Immature natural killer cell (primary cell): Measurements from ENCODE around the gene LACRT. TPM values are rescaled to one million over a fixed set of nuclear protein-coding genes. Genes with fewer than 3 reads are reported as not detected.
"Not testable (repeated sequence)": the region's sequence is repeated elsewhere in the genome, so short reads cannot be mapped to it uniquely, and the experiment has no call there.

ENCODE experiments used
- DNase-seq, 3 donors: peaks; one replicate each; pipeline ENCODE4 v3.0.0; 2022; ENCODE audit warnings: mixed read lengths in 1 of 3
- H3K27ac Mint-ChIP-seq, 6 donors: one replicate each; pipeline ENCODE4 v1.8.0; 2020; ENCODE audit warnings: mixed read lengths in 6 of 6, mild to moderate bottlenecking in 5 of 6, inconsistent platforms in 4 of 6, moderate library complexity in 3 of 6
- H3K27me3 Mint-ChIP-seq, 3 donors: one replicate each; pipeline ENCODE4 v1.8.0; 2020 to 2021; ENCODE audit warnings: low read depth in 3 of 3, mild to moderate bottlenecking in 3 of 3, mixed read lengths in 3 of 3, moderate library complexity in 3 of 3, inconsistent platforms in 1 of 3
- H3K36me3 Mint-ChIP-seq, 3 donors: one replicate each; pipeline ENCODE4 v1.8.0; 2020; ENCODE audit warnings: mixed read lengths in 3 of 3, inconsistent platforms in 2 of 3, mild to moderate bottlenecking in 2 of 3
- H3K4me1 Mint-ChIP-seq, 2 donors: one replicate each; pipeline ENCODE4 v1.8.0; 2020; ENCODE audit warnings: inconsistent platforms in 2 of 2, mild to moderate bottlenecking in 2 of 2, mixed read lengths in 2 of 2, moderate library complexity in 1 of 2
- H3K4me3 Mint-ChIP-seq, 5 donors: one replicate each; pipeline ENCODE4 v1.8.0; 2020; ENCODE audit warnings: mild to moderate bottlenecking in 5 of 5, mixed read lengths in 5 of 5, inconsistent platforms in 3 of 5, moderate library complexity in 3 of 5
- H3K9me3 Mint-ChIP-seq, 6 donors: one replicate each; pipeline ENCODE4 v1.8.0; 2020; ENCODE audit warnings: mild to moderate bottlenecking in 6 of 6, mixed read lengths in 6 of 6, inconsistent platforms in 4 of 6, moderate library complexity in 3 of 6
- polyA plus RNA-seq, 3 donors: library from polyadenylated mRNA; unstranded; fragments of 300-500 nt; fragmentation: Illumina TruSeq; gene quantifications; one replicate each; pipeline ENCODE4 v1.2.3, GENCODE V29; 2021

Gene LACRT
- polyA plus RNA-seq, 3 donors from 2014 or later: not detected

DNA sequence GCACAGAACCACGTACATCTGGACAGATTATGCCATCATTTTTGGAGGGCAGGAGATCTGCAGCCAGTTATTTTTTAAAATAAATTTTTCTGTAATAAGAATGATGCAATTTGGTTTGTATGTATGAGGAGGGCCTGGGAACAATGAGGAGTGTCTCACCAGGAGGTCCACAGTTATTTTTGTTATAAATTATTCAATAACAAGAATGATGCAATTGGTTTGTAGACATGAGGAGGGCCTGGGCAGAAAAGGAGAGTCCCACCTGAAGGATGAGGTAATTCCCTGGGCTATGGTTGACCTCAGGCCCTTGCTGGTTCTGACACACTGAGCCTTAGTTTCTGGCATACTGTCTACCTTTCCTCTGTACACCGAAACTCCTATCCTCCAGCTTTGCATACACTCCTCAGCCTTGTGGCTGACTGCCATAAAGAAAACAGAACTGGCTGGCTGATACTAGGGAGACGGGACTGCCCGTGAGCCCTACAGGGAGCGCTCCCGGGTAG lies 22.5 kb upstream of the LACRT start:
- H3K27me3 Mint-ChIP-seq: peaks cover 2 to 7% (median 5%) of the 10 kb centered on the region in 3 donors
- DNase-seq: no peak
- no peaks in the 10 kb centered on the region for H3K36me3 Mint-ChIP-seq
- no peak overlapping the region for H3K27ac Mint-ChIP-seq
- no peaks in the 10 kb centered on the region for H3K9me3 Mint-ChIP-seq
- no peak overlapping the region for H3K4me3 Mint-ChIP-seq
- H3K4me1 Mint-ChIP-seq: no peaks in the 10 kb centered on the region

DNA sequence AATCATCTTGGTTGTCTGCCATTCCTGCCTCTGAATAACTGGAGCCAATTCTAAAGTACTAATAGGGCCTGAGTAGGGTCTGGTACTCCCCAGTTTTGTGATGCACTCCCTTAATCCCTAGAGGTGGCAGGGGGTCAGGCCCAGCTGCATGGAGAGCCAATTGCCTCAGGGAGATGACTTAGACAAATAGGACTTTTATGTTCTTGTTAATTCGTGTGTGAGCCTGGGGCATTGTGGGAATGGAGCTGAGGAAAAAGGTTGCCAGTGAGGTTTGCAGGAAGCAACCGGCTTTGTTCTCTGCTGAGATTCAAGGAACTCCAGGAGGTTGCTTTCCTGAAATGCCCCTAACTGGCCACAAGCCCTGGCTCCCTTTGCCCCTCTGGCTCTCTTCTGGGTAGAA lies 20.2 kb upstream of the LACRT start:
- Mint-ChIP-seq H3K27me3 (peaks cover 2 to 4% (median 2%) of the 10 kb centered on the region in 3 donors), H3K4me1 (no peaks in the 10 kb centered on the region), H3K27ac (no peak overlapping the region), H3K9me3 (no peaks in the 10 kb centered on the region), H3K36me3 (no peaks in the 10 kb centered on the region), H3K4me3 (no peak overlapping the region)
- DNase-seq: no peak

GRCh38 chr12:54653025-54653424 lies 18.3 kb upstream of the LACRT start:
- H3K36me3 Mint-ChIP-seq: no peaks in the 10 kb centered on the region
- no peak overlapping the region for H3K27ac Mint-ChIP-seq
- DNase-seq: no peak

DNA sequence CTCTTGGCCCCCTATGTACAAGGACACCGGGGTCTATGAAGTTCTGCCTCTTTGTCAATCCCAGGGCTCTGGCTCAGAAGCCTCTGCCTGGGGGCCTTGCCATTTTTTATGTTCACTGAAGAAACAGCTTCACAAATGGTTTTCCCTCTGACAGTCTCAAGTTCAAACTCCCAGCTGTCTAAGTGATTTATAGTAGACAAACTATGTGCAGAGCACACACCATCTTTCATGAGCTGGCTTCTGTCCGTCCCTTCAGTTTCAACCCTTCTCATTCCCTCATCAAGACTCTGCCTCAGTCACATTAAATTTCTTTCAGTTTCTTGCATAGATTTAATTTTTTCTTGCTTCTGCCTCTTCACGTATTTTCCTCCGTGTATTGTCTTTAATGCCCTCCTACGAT lies 16.2 kb upstream of the LACRT start:
- peaks cover 2 to 11% (median 3%) of the 10 kb centered on the region in 3 donors for H3K27me3 Mint-ChIP-seq
- no peaks in the 10 kb centered on the region for H3K4me1 Mint-ChIP-seq
- H3K4me3 Mint-ChIP-seq: no peak overlapping the region
- H3K36me3 Mint-ChIP-seq: no peaks in the 10 kb centered on the region
- no peak for DNase-seq
- no peaks in the 10 kb centered on the region for H3K9me3 Mint-ChIP-seq
- H3K27ac Mint-ChIP-seq: no peak overlapping the region

More at GRCh38 chr12:54653025-54653424, 18.3 kb upstream of the LACRT start:
- Mint-ChIP-seq H3K4me3 (no peak overlapping the region), H3K4me1 (no peaks in the 10 kb centered on the region), H3K9me3 (no peaks in the 10 kb centered on the region), H3K27me3 (peaks cover 0 to 2% (median 0%) of the 10 kb centered on the region in 3 donors)

- no peaks in the 10 kb centered on the region for H3K9me3 Mint-ChIP-seq
- DNase-seq: no peak
- H3K27me3 Mint-ChIP-seq: peaks cover 2 to 15% (median 3%) of the 10 kb centered on the region in 3 donors
These were observed 15.7 kb upstream of the LACRT start for GRCh38 chr12:54650409-54650808.

GRCh38 chr12:54649825-54650224 lies 15.1 kb upstream of the LACRT start:
- Mint-ChIP-seq H3K36me3 (no peaks in the 10 kb centered on the region), H3K9me3 (no peaks in the 10 kb centered on the region), H3K27ac (no peak overlapping the region), H3K27me3 (peaks cover 2 to 17% (median 3%) of the 10 kb centered on the region in 3 donors), H3K4me3 (no peak overlapping the region), H3K4me1 (no peaks in the 10 kb centered on the region)
- no peak for DNase-seq

More at GRCh38 chr12:54650409-54650808, 15.7 kb upstream of the LACRT start:
- Mint-ChIP-seq H3K36me3 (no peaks in the 10 kb centered on the region), H3K4me1 (no peaks in the 10 kb centered on the region), H3K4me3 (no peak overlapping the region), H3K27ac (no peak overlapping the region)

- H3K27ac Mint-ChIP-seq: no peak within 1 kb of the TSS
- H3K4me1 Mint-ChIP-seq: no peaks in the 10 kb centered on the region
- no peaks in the 10 kb centered on the region for H3K36me3 Mint-ChIP-seq
- H3K27me3 Mint-ChIP-seq: peaks cover 3 to 20% (median 5%) of the 10 kb centered on the region in 3 donors
- no peak for DNase-seq
- H3K9me3 Mint-ChIP-seq: no peaks in the 10 kb centered on the region
- no peak within 1 kb of the TSS for H3K4me3 Mint-ChIP-seq
These were observed 13.6 kb upstream of the LACRT start, which contains the start of gene DCD for GRCh38 chr12:54648265-54648664. DCD (minus strand) TSS chr12:54648365; CDS start chr12:54648303, 62 bp downstream.

DNA sequence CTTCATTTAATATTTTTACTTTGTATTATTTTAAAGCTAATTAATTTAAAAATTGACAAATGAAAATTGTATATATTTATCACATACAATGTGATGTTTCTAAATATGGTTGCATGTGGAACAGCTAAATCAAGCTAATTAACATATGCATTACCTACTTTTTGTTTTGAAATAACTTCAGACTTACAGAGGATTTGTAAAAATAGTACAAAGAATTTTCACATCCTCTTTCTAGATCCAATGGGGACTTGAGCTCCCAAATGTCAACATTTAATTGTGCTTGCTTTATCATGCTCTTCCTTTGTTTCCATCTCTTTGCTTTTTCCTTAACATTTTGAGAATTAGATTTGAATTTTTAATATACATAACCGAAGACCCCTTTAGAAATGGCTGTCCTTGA lies 6.9 kb upstream of the LACRT start:
- H3K4me3 Mint-ChIP-seq: no peak overlapping the region
- H3K9me3 Mint-ChIP-seq: no peaks in the 10 kb centered on the region
- H3K27me3 Mint-ChIP-seq: peaks cover 3 to 20% (median 4%) of the 10 kb centered on the region in 3 donors
- H3K4me1 Mint-ChIP-seq: no peaks in the 10 kb centered on the region
- H3K36me3 Mint-ChIP-seq: no peaks in the 10 kb centered on the region
- H3K27ac Mint-ChIP-seq: no peak overlapping the region
- DNase-seq: no peak

DNA sequence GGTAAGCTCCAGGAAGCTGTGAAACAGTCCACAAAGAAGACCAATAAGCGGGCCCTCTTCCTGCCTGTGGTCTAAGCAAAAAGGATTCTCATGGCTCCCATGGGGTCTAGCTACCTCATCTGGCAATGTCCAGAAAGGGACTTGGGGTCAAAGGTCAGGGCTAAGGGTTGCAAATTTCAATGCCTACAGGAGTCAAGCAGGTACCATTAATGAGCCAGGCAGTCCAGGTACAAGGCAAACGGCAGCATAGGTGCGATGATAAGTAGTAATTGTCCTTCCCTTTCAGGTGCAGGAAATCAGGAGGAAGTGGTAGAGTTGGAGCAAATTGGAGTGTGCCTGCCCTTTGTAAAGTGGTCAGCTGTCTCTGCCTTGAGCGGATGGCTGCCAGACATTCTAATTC lies 6.4 kb upstream of the LACRT start:
- no peaks in the 10 kb centered on the region for H3K36me3 Mint-ChIP-seq
- no peak overlapping the region for H3K27ac Mint-ChIP-seq
- H3K4me3 Mint-ChIP-seq: no peak overlapping the region
- peaks cover 1 to 16% (median 3%) of the 10 kb centered on the region in 3 donors for H3K27me3 Mint-ChIP-seq
- H3K4me1 Mint-ChIP-seq: no peaks in the 10 kb centered on the region
- DNase-seq: no peak
- no peaks in the 10 kb centered on the region for H3K9me3 Mint-ChIP-seq

- not testable (repeated sequence) for H3K27ac Mint-ChIP-seq, H3K36me3 Mint-ChIP-seq, H3K27me3 Mint-ChIP-seq, DNase-seq, H3K4me1 Mint-ChIP-seq, H3K9me3 Mint-ChIP-seq, H3K4me3 Mint-ChIP-seq
These were observed 4.4 kb upstream of the LACRT start for GRCh38 chr12:54639112-54639511.

- no peak overlapping the region for H3K27ac Mint-ChIP-seq
- no peaks in the 10 kb centered on the region for H3K4me1 Mint-ChIP-seq
- no peaks in the 10 kb centered on the region for H3K36me3 Mint-ChIP-seq
- peaks cover 0 to under 1% (median 0%) of the 10 kb centered on the region in 6 donors for H3K9me3 Mint-ChIP-seq
- no peak for DNase-seq
- H3K4me3 Mint-ChIP-seq: no peak overlapping the region
- peaks cover 0 to 19% (median 8%) of the 10 kb centered on the region in 3 donors for H3K27me3 Mint-ChIP-seq
These were observed 2.5 kb downstream of the LACRT start for GRCh38 chr12:54631988-54632728.

- H3K4me1 Mint-ChIP-seq: no peaks in the 10 kb centered on the region
These were observed 3.1 kb downstream of the LACRT start for GRCh38 chr12:54631551-54631950.

GRCh38 chr12:54629925-54630324 lies 4.8 kb downstream of the LACRT start:
- peaks cover 0 to 4% (median 0%) of the 10 kb centered on the region in 6 donors for H3K9me3 Mint-ChIP-seq
- peaks cover 4 to 19% (median 7%) of the 10 kb centered on the region in 3 donors for H3K27me3 Mint-ChIP-seq
- no peaks in the 10 kb centered on the region for H3K36me3 Mint-ChIP-seq
- no peak for DNase-seq
- H3K4me1 Mint-ChIP-seq: no peaks in the 10 kb centered on the region
- H3K4me3 Mint-ChIP-seq: no peak overlapping the region
- no peak overlapping the region for H3K27ac Mint-ChIP-seq

More at GRCh38 chr12:54631551-54631950, 3.1 kb downstream of the LACRT start:
- Mint-ChIP-seq H3K36me3 (no peaks in the 10 kb centered on the region), H3K9me3 (peaks cover 0 to 4% (median 0%) of the 10 kb centered on the region in 6 donors), H3K4me3 (no peak overlapping the region), H3K27ac (no peak overlapping the region), H3K27me3 (peaks cover 1 to 19% (median 8%) of the 10 kb centered on the region in 3 donors)
- DNase-seq: no peak

GRCh38 chr12:54628186-54628846 lies 6.4 kb downstream of the LACRT start:
- Mint-ChIP-seq H3K27ac (no peak overlapping the region), H3K4me3 (no peak overlapping the region), H3K36me3 (no peaks in the 10 kb centered on the region), H3K27me3 (peaks cover 4 to 17% (median 11%) of the 10 kb centered on the region in 3 donors), H3K9me3 (peaks cover 0 to 4% (median 0%) of the 10 kb centered on the region in 6 donors), H3K4me1 (no peaks in the 10 kb centered on the region)
- no peak for DNase-seq
